Effector CD8-positive, alpha-beta T cell (primary cell): ENCODE data around the gene FAM229B.

Source experiments
- DNase-seq: peaks from one replicate; lab custom pipeline; 2025; lab: John Stamatoyannopoulos, UW

FAM229B gene

DNA sequence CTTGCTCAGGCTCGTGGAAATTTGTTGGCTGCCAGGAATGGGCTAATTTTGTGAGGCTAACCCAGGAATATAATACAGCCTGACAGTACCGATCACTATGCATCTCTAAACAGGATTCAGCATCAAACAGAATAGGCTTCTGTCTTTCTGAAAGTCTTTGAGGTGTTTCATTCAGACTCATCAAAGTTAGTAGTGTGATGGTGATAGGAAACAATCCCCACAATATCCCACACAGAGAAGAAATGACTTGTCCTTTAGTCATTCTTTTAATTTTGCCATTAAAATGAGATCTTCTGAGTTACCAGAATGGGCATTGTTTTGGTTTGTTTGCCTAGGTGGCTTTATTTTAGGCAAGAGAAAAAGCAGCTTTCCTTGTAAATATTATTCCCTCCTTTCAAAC lies 54.3 kb downstream of the FAM229B start:
- no peak for DNase-seq

DNA sequence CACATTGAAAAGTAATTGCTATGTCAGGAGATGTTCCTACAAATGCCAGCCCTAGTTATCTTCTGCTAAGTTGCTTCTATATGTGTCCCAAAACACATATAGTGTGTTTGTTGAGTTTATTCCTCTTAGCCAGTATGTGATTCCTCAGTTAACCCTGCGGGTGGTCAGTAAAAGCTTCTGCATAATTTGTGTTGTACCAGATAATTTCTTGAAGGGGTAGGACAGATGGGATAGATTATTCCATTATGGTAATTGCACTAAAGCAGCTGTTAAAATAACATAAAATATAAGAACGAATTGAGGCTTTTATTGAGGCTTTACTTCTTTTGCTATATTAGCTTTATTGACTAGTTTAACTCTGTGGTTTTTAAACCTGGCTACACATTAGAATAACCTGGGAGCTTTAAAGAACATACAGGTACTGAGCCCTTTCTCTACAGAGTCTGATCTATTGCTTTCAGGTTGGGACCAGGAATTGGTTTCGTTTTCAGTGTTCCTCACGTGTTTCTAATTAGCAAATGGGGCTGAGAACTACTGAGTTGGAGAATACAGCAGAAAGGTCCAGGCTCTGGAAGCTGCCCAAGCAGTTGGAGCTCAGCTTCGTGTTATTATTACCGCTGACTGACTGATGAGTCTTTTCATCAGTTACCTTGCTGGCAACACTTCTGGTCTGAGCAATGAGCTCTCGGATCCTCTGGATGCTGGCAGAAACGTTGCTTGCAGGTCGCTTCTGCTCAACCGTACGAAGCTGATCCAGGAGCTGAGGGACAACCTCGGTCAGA lies 56.9 kb downstream of the FAM229B start:
- no peak for DNase-seq

DNA sequence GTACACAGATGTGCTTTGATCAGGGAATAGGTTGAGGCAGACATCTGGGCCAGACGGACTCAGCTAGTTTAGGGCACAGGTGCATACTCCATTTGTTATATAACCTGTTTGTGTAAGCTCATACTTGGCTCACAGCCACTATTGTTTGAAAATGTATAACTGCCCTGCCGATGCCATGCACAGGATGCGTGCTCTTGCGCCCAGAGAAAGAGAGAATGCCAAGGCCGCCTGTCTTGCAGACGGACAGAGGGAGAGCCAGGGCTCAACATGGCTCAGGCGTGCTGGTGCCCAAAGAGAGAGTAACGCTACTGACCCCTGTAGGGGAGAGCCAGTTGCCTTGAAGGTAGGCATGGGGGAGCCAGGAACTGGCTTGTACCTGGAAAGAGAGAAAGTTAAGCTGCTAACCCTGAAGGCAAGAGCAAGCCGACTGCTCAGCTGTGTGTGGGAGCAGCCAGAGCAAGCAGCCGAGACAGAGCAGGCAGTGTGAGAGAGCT lies 57.7 kb downstream of the FAM229B start:
- no peak for DNase-seq

DNA sequence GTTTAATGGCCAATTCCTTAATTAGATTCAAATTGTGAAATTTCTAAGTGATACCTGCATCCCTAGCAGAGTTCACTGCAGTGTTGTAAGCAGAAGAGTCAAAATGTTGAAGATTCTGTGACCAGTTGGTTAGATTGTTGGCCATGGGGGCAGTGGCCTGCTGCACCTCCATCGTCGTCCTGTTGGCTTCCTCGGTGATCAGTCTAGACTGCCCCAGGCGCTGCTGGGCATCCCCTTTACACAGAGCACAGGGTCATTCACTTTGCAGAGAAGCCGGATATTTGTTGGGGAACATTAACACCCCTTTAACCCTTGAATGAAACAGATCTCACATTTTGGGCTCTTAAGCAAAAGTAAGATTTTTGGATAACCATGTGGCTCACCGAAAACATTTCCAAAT lies 60.7 kb downstream of the FAM229B start:
- DNase-seq = no peak

DNA sequence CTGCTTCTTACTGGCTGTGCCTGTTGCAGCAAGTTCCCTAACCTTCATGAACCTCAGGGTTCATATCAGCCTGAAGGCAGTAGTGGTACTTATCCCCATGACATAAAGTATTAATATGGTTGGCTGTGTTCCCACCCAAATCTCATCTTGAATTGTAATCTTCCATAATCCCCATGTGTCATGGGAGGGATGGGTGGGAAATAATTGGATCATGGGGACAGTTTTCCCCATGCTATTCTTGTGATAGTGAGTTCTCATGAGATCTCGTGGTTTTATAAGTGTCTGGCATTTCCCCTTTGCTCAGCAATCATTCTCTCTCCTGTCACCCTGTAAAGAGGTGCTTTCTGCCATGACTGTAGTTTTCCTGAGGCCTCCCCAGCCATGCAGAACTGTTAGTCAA lies 61.8 kb downstream of the FAM229B start:
- DNase-seq = no peak

DNA sequence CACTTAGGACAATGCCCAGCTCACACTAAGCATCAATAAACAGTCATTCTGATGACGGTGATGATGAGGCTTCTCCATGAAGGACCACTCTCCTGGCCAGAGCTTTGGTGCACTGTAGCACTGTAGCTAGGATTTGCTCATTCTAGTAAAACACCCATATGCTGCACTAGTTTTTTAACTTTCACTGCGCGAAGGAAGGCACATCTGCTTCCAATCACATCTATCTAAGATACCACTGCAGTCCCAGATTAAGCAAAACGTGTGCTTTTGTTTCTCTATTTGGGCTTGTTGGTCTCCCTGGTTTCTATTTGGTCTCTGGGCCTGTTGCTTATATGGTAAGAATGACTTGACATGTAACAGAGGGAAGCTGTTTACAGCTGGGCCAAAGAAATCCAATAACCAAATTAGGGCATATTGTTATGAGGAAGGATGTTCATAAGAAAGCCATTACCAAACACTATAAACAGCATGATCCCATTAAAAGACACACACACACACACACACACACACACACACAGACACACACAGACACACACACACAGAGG lies 62.4 kb downstream of the FAM229B start:
- no peak for DNase-seq

DNA sequence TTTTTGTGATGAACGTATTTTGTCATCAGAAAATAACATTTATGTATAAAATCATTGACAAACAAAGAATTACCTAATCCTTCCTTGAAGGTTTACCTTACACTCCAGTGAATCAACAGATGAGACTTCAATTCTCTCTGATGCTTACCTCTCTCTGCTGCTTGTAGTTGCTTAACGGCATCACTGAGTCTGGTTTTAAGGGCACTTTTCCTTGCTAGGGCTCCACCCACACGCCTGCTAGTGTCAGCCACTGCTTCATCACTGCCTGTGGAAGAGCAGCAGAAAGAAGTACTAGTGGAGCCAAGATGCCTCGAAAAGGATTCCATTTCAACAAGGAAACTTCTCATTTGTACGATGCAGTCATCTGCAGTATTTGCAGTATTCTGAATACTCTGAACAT lies 63.0 kb downstream of the FAM229B start:
- DNase-seq = no peak
